HEK293T (cell line): ENCODE data around the gene HDAC9.

Source experiments
- CTCF ChIA-PET: fragments of 350-600 bp; formaldehyde crosslinking; extraction: SDS; loops from one replicate; lab custom pipeline; 2021; ENCODE audit warnings: antibody characterized with exemption, inconsistent platforms; lab: Yijun Ruan, JAX
- POLR2A ChIA-PET: fragments of 350-600 bp; formaldehyde crosslinking; extraction: SDS; loops from one replicate; lab custom pipeline; 2020; ENCODE audit warnings: antibody characterized with exemption, inconsistent platforms; lab: Yijun Ruan, JAX
- DNase-seq: peaks from one replicate; pipeline ENCODE4 v3.0.0; 2012; ENCODE audit warnings: mixed read lengths; ENCODE audit errors: extremely low spot score
- ARNT ChIP-seq: fragments of 450-650 bp; IDR thresholded peaks from 2 replicates; pipeline ENCODE4 v1.6.1; 2017; ENCODE audit warnings: mild to moderate bottlenecking
- BHLHE40 ChIP-seq: fragments of 450-650 bp; IDR thresholded peaks from 2 replicates; pipeline ENCODE4 v1.6.1; 2016; ENCODE audit warnings: mild to moderate bottlenecking, moderate library complexity, borderline replicate concordance
- CTBP1 ChIP-seq: fragments of 450-650 bp; IDR thresholded peaks from 2 replicates; pipeline ENCODE4 v1.6.1; 2016; ENCODE audit warnings: borderline replicate concordance
- ELF4 ChIP-seq: fragments of 450-650 bp; IDR thresholded peaks from 2 replicates; pipeline ENCODE4 v1.6.1; 2017; ENCODE audit warnings: antibody characterized with exemption
- FOXA1 ChIP-seq: fragments of 450-650 bp; IDR thresholded peaks from 2 replicates; pipeline ENCODE4 v1.6.1; 2016; ENCODE audit warnings: mild to moderate bottlenecking
- FOXK2 ChIP-seq: fragments of 450-650 bp; IDR thresholded peaks from 2 replicates; pipeline ENCODE4 v1.6.1; 2016; ENCODE audit warnings: mild to moderate bottlenecking
- FOXM1 ChIP-seq: fragments of 450-650 bp; IDR thresholded peaks from 2 replicates; pipeline ENCODE4 v1.6.1; 2017; ENCODE audit warnings: mild to moderate bottlenecking, borderline replicate concordance
- HDGF ChIP-seq: fragments of 450-650 bp; IDR thresholded peaks from 2 replicates; pipeline ENCODE4 v1.6.1; 2017; ENCODE audit warnings: antibody characterized with exemption, borderline replicate concordance
- L3MBTL2 ChIP-seq: fragments of 450-650 bp; conservative IDR thresholded peaks from 2 replicates; pipeline ENCODE4 v1.6.1; 2016; ENCODE audit warnings: mild to moderate bottlenecking
- LEF1 ChIP-seq: fragments of 450-650 bp; IDR thresholded peaks from 2 replicates; pipeline ENCODE4 v1.6.1; 2017; ENCODE audit warnings: mild to moderate bottlenecking, borderline replicate concordance
- NFRKB ChIP-seq: fragments of 450-650 bp; IDR thresholded peaks from 2 replicates; pipeline ENCODE4 v1.6.1; 2016; ENCODE audit warnings: mild to moderate bottlenecking, moderate library complexity
- PKNOX1 ChIP-seq: fragments of 450-650 bp; IDR thresholded peaks from 2 replicates; pipeline ENCODE4 v1.6.1; 2016
- SP1 ChIP-seq: fragments of 450-650 bp; IDR thresholded peaks from 2 replicates; pipeline ENCODE4 v1.6.1; 2017
- SUZ12 ChIP-seq: fragments of 450-650 bp; IDR thresholded peaks from 2 replicates; pipeline ENCODE4 v1.6.1; 2016; ENCODE audit warnings: mild to moderate bottlenecking
- TARDBP ChIP-seq: fragments of 450-650 bp; IDR thresholded peaks from 2 replicates; pipeline ENCODE4 v1.6.1; 2016
- ZNF384 ChIP-seq: fragments of 450-650 bp; IDR thresholded peaks from 2 replicates; pipeline ENCODE4 v1.6.1; 2016

The HDAC9 gene

GRCh38 chr7:18873734-18874336 is 378.3 kb downstream of the HDAC9 start:
- TF ChIP-seq BHLHE40 (no peak), FOXA1 (no peak), L3MBTL2 (no peak), SUZ12 (no peak), NFRKB (no peak), SP1 (no peak), FOXK2 (no peak), LEF1 (no peak), ZNF384 (no peak), TARDBP (no peak), FOXM1 (no peak), HDGF (no peak)
- CTCF ChIA-PET: no interaction called here
- DNase-seq: peak; percentile 38
- POLR2A ChIA-PET: no interaction called here

GRCh38 chr7:18874880-18875279 is 379.3 kb downstream of the HDAC9 start:
- TF ChIP-seq SP1: no peak
- TF ChIP-seq TARDBP: no peak
- TF ChIP-seq NFRKB: no peak
- TF ChIP-seq BHLHE40: no peak
- CTCF ChIA-PET: no interaction called here
- POLR2A ChIA-PET: no interaction called here
- DNase-seq: no peak

GRCh38 chr7:18877874-18878273 is 382.3 kb downstream of the HDAC9 start:
- ChIA-PET CTCF (interaction anchor here (0.6 kb wide), 1 partner anchor 36 kb away, joined by 4 read pairs; no protein-coding TSS in a partner anchor), POLR2A (interaction anchor here (1.0 kb wide), 1 partner anchor 240 kb away, joined by 3 read pairs; the partner anchor contains the start of gene TWIST1)
- DNase-seq: no peak
- TF ChIP-seq FOXK2 (no peak), SUZ12 (no peak), FOXA1 (no peak), SP1 (no peak)

- POLR2A ChIA-PET: no interaction called here
- TF ChIP-seq LEF1 (no peak), L3MBTL2 (no peak), FOXK2 (no peak), FOXA1 (no peak), FOXM1 (no peak), TARDBP (no peak), CTBP1 (no peak), SUZ12 (no peak), ZNF384 (no peak), SP1 (no peak), HDGF (no peak), ELF4 (no peak), BHLHE40 (no peak), NFRKB (no peak), PKNOX1 (no peak), ARNT (no peak)
- no peak for DNase-seq
- CTCF ChIA-PET: no interaction called here
Observed at GRCh38 chr7:18886832-18887231, 391.3 kb downstream of the HDAC9 start.

- ChIA-PET CTCF (no interaction called here), POLR2A (no interaction called here)
- no peak for DNase-seq
- no peak for TF ChIP-seq SP1
- TF ChIP-seq NFRKB: no peak
- TF ChIP-seq L3MBTL2: no peak
- TF ChIP-seq HDGF: no peak
- no peak for TF ChIP-seq FOXA1
- no peak for TF ChIP-seq ELF4
- TF ChIP-seq BHLHE40: no peak
- no peak for TF ChIP-seq CTBP1
- TF ChIP-seq LEF1: no peak
- TF ChIP-seq FOXM1: no peak
- TF ChIP-seq FOXK2: no peak
- TF ChIP-seq TARDBP: no peak
- no peak for TF ChIP-seq ZNF384
Observed at GRCh38 chr7:18889436-18889835, 393.9 kb downstream of the HDAC9 start.

GRCh38 chr7:18890134-18890533 is 394.6 kb downstream of the HDAC9 start:
- no peak for DNase-seq
- CTCF ChIA-PET: no interaction called here
- POLR2A ChIA-PET: no interaction called here
- no peak for TF ChIP-seq FOXM1
- no peak for TF ChIP-seq TARDBP
- no peak for TF ChIP-seq LEF1
- TF ChIP-seq ELF4: no peak
- TF ChIP-seq CTBP1: no peak
- no peak for TF ChIP-seq ZNF384
- TF ChIP-seq HDGF: no peak
- TF ChIP-seq SP1: no peak

GRCh38 chr7:18890885-18891621 is 395.5 kb downstream of the HDAC9 start:
- TF ChIP-seq TARDBP (no peak), LEF1 (no peak), SUZ12 (no peak), ARNT (no peak), HDGF (no peak)
- ChIA-PET CTCF (interaction anchor here (1.0 kb wide), 1 partner anchor 301 kb away, joined by 3 read pairs; no protein-coding TSS in a partner anchor), POLR2A (no interaction called here)
- no peak for DNase-seq

- TF ChIP-seq CTBP1: no peak
- no peak for DNase-seq
- ChIA-PET POLR2A (no interaction called here), CTCF (no interaction called here)
Observed at GRCh38 chr7:18893156-18893555, 397.6 kb downstream of the HDAC9 start.
